ENCODE results near the gene FBXO5. TPM values are rescaled to one million over a fixed set of nuclear protein-coding genes. Genes with fewer than 3 reads are reported as not detected.

The FBXO5 gene
- total and polyA plus RNA-seq, 9 of the 15 experiments (the other 6 are each of a cell fraction or from before 2014, with no cell fraction given) = 17.8 to 89.3 (median 62.9) TPM

DNA sequence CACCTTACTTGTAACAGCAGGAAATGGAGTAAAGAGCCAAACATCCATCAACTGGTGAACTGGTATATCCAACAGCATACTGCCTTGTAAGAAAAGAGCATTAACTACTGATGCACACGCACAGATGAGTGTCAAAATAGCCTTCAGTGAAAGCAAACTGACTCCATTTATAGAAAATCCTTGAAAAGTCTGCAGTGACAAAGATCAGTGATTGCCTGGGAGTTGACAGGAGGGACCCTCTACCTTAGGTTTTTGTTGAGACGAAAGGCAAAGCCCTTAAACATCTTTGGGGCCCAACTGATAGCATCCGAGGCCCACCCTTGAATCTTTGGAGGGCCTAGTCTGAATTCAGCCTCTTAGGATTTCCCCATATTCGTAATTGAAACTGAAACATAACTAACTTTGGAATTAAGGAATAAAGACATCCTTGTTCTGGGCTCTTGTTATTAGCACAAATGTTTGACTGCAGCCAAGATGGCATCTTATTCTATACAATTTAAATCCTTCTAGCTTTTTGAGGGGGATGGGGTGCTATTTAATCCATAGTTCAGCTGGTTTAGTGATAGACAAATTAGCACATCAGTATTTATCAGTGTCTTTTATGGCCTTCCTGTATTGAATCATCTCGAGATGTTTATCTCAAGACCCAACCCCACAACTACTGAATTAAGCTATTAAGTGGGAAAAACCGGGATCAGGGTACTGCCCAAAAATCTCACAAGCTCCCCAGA is 13.0 kb downstream of the FBXO5 start (continued):
- TF ChIP-seq, protein P1, sequence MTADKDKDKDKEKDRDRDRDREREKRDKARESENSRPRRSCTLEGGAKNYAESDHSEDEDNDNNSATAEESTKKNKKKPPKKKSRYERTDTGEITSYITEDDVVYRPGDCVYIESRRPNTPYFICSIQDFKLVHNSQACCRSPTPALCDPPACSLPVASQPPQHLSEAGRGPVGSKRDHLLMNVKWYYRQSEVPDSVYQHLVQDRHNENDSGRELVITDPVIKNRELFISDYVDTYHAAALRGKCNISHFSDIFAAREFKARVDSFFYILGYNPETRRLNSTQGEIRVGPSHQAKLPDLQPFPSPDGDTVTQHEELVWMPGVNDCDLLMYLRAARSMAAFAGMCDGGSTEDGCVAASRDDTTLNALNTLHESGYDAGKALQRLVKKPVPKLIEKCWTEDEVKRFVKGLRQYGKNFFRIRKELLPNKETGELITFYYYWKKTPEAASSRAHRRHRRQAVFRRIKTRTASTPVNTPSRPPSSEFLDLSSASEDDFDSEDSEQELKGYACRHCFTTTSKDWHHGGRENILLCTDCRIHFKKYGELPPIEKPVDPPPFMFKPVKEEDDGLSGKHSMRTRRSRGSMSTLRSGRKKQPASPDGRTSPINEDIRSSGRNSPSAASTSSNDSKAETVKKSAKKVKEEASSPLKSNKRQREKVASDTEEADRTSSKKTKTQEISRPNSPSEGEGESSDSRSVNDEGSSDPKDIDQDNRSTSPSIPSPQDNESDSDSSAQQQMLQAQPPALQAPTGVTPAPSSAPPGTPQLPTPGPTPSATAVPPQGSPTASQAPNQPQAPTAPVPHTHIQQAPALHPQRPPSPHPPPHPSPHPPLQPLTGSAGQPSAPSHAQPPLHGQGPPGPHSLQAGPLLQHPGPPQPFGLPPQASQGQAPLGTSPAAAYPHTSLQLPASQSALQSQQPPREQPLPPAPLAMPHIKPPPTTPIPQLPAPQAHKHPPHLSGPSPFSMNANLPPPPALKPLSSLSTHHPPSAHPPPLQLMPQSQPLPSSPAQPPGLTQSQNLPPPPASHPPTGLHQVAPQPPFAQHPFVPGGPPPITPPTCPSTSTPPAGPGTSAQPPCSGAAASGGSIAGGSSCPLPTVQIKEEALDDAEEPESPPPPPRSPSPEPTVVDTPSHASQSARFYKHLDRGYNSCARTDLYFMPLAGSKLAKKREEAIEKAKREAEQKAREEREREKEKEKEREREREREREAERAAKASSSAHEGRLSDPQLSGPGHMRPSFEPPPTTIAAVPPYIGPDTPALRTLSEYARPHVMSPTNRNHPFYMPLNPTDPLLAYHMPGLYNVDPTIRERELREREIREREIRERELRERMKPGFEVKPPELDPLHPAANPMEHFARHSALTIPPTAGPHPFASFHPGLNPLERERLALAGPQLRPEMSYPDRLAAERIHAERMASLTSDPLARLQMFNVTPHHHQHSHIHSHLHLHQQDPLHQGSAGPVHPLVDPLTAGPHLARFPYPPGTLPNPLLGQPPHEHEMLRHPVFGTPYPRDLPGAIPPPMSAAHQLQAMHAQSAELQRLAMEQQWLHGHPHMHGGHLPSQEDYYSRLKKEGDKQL (CRISPR knock-in tag; IDR thresholded peaks at IDR 0.05; ENCODE audit: borderline replicate concordance) = no peak
- TF ChIP-seq ZNF668 (CRISPR knock-in tag; IDR thresholded peaks at IDR 0.05) (no peak), GTF2F1 (IDR thresholded peaks at IDR 0.05; ENCODE audit: low read depth, low read length) (no peak), ZFX (CRISPR knock-in tag; IDR thresholded peaks at IDR 0.05) (no peak), POLR2AphosphoS2 (IDR thresholded peaks at IDR 0.05; ENCODE audit: low read length) (peak; percentile 95; the same call in 1 of the 2 replicates), LARP7 (IDR thresholded peaks at IDR 0.05) (no peak), BRD4 (IDR thresholded peaks at IDR 0.05) (no peak), TRIM28 (IDR thresholded peaks at IDR 0.05) (no peak), POLR2B (IDR thresholded peaks at IDR 0.05; ENCODE audit: low read depth, partially characterized antibody) (peak; percentile 58), ZNF184 (CRISPR knock-in tag; IDR thresholded peaks at IDR 0.05) (no peak), SREBF2 (CRISPR knock-in tag; IDR thresholded peaks at IDR 0.05) (no peak), HMG20B (CRISPR knock-in tag; IDR thresholded peaks at IDR 0.05) (no peak)
- TF ChIP-seq, protein P2, sequence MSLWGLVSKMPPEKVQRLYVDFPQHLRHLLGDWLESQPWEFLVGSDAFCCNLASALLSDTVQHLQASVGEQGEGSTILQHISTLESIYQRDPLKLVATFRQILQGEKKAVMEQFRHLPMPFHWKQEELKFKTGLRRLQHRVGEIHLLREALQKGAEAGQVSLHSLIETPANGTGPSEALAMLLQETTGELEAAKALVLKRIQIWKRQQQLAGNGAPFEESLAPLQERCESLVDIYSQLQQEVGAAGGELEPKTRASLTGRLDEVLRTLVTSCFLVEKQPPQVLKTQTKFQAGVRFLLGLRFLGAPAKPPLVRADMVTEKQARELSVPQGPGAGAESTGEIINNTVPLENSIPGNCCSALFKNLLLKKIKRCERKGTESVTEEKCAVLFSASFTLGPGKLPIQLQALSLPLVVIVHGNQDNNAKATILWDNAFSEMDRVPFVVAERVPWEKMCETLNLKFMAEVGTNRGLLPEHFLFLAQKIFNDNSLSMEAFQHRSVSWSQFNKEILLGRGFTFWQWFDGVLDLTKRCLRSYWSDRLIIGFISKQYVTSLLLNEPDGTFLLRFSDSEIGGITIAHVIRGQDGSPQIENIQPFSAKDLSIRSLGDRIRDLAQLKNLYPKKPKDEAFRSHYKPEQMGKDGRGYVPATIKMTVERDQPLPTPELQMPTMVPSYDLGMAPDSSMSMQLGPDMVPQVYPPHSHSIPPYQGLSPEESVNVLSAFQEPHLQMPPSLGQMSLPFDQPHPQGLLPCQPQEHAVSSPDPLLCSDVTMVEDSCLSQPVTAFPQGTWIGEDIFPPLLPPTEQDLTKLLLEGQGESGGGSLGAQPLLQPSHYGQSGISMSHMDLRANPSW (CRISPR knock-in tag; IDR thresholded peaks at IDR 0.05) = no peak
- TF ChIP-seq, protein P3, sequence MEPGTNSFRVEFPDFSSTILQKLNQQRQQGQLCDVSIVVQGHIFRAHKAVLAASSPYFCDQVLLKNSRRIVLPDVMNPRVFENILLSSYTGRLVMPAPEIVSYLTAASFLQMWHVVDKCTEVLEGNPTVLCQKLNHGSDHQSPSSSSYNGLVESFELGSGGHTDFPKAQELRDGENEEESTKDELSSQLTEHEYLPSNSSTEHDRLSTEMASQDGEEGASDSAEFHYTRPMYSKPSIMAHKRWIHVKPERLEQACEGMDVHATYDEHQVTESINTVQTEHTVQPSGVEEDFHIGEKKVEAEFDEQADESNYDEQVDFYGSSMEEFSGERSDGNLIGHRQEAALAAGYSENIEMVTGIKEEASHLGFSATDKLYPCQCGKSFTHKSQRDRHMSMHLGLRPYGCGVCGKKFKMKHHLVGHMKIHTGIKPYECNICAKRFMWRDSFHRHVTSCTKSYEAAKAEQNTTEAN (CRISPR knock-in tag; IDR thresholded peaks at IDR 0.05) = no peak
- TF ChIP-seq, protein P4, sequence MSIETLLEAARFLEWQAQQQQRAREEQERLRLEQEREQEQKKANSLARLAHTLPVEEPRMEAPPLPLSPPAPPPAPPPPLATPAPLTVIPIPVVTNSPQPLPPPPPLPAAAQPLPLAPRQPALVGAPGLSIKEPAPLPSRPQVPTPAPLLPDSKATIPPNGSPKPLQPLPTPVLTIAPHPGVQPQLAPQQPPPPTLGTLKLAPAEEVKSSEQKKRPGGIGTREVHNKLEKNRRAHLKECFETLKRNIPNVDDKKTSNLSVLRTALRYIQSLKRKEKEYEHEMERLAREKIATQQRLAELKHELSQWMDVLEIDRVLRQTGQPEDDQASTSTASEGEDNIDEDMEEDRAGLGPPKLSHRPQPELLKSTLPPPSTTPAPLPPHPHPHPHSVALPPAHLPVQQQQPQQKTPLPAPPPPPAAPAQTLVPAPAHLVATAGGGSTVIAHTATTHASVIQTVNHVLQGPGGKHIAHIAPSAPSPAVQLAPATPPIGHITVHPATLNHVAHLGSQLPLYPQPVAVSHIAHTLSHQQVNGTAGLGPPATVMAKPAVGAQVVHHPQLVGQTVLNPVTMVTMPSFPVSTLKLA (conservative IDR thresholded peaks at IDR 0.05) = no peak
- TF ChIP-seq, protein P5, sequence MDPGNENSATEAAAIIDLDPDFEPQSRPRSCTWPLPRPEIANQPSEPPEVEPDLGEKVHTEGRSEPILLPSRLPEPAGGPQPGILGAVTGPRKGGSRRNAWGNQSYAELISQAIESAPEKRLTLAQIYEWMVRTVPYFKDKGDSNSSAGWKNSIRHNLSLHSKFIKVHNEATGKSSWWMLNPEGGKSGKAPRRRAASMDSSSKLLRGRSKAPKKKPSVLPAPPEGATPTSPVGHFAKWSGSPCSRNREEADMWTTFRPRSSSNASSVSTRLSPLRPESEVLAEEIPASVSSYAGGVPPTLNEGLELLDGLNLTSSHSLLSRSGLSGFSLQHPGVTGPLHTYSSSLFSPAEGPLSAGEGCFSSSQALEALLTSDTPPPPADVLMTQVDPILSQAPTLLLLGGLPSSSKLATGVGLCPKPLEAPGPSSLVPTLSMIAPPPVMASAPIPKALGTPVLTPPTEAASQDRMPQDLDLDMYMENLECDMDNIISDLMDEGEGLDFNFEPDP (CRISPR knock-in tag; IDR thresholded peaks at IDR 0.05) = no peak
